HCT116 (cell line): ENCODE results near the gene RAI2. TPM values are rescaled to one million over a fixed set of nuclear protein-coding genes. Genes with fewer than 3 reads are reported as not detected.

Experiments
- ATAC-seq: fragments of 200-7000 bp; cut with Tn5 transposase; 2 replicates; pipeline ENCODE4 v1.9.1; 2020; ENCODE audit warnings: mild to moderate bottlenecking, moderate library complexity
- BruUV-seq: library from RNA; stranded (reverse); fragments of 400-500 nt; replicated peaks from 2 replicates; lab custom pipeline; 2021; lab: Mats Ljungman, UMichigan
- CTCF ChIA-PET: fragments of 300-600 bp; sonication (Branson Sonifier 250); formaldehyde crosslinking; loops from one replicate; lab custom pipeline; 2021; ENCODE audit warnings: antibody characterized with exemption; lab: Charles Lee
- POLR2A ChIA-PET: fragments of 300-600, 350-600 bp; sonication (Branson Sonifier 250); formaldehyde crosslinking; loops from one replicate; lab custom pipeline; 2021; ENCODE audit warnings: antibody characterized with exemption; lab: Charles Lee
- RAD21 ChIA-PET, 2 experiments: fragments of 300-600 bp; sonication (Branson Sonifier 250); formaldehyde crosslinking; loops; one replicate each; lab custom pipeline; 2023; ENCODE audit warnings: low total read pairs in 2 of 2; ENCODE audit not compliant: uncharacterized antibody in 2 of 2, unreplicated experiment in 2 of 2, low non-redundant PET in 1 of 2; lab: Charles Lee
- DNase-seq: peaks from one replicate; pipeline ENCODE4 v3.0.0-alpha.2; 2010; ENCODE audit warnings: low read depth, low spot score
- H2AFZ ChIP-seq: fragments of 200-600 bp; shearing (Covaris generic), sonication (generic); 2 replicates; pipeline ENCODE4 v1.6.1; 2017; ENCODE audit warnings: low read depth, mixed run types, mixed read lengths, antibody characterized with exemption, low read length; ENCODE audit not compliant: poor library complexity, severe bottlenecking
- H3K27ac ChIP-seq: 2 replicates; pipeline ENCODE4 v1.5.1; 2012; ENCODE audit warnings: low read depth, low read length
- H3K27me3 ChIP-seq: fragments of 200-600 bp; sonication (generic); 2 replicates; pipeline ENCODE4 v1.6.1; 2016; ENCODE audit warnings: mixed run types, low read length, mixed read lengths; ENCODE audit not compliant: insufficient read depth
- H3K36me3 ChIP-seq, 2 experiments: fragments of 200-500 bp in 1 of 2; fragments of 200-600 bp in 1 of 2; sonication (Bioruptor generic) in 1 of 2; sonication (generic) in 1 of 2; 2 replicates each; pipeline versions ENCODE4 v1.5.1 to v1.6.1; 2014 to 2016; ENCODE audit warnings: low read length in 2 of 2, inconsistent platforms in 1 of 2, mixed read lengths in 1 of 2, mixed run types in 1 of 2; ENCODE audit not compliant: insufficient read depth in 2 of 2, control insufficient read depth in 1 of 2
- H3K4me1 ChIP-seq, 2 experiments: fragments of 200-600 bp in 1 of 2; sonication (generic) in 1 of 2; 2 replicates each; pipeline versions ENCODE4 v1.5.1 to v1.6.1; 2012 to 2017; ENCODE audit warnings: low read length in 2 of 2, inconsistent platforms in 1 of 2, mild to moderate bottlenecking in 1 of 2, mixed read lengths in 1 of 2, mixed run types in 1 of 2, moderate library complexity in 1 of 2; ENCODE audit not compliant: insufficient read depth in 2 of 2, control insufficient read depth in 1 of 2
- H3K4me2 ChIP-seq: fragments of 200-600 bp; sonication (generic); 2 replicates; pipeline ENCODE4 v1.6.1; 2017; ENCODE audit warnings: mixed run types, low read length, mixed read lengths
- H3K4me3 ChIP-seq, 2 experiments: fragments of 200-600 bp in 1 of 2; sonication (generic) in 1 of 2; replicated peaks in 1 of 2; 2 replicates each; pipeline ENCODE4 v1.5.1; 2011 to 2016; ENCODE audit warnings: low read length in 2 of 2, control low read depth in 1 of 2, low read depth in 1 of 2, mild to moderate bottlenecking in 1 of 2, mixed read lengths in 1 of 2, mixed run types in 1 of 2
- H3K79me2 ChIP-seq: fragments of 200-600 bp; sonication (generic); 2 replicates; pipeline ENCODE4 v1.6.1; 2017; ENCODE audit warnings: mild to moderate bottlenecking, mixed run types, low read length, moderate library complexity, mixed read lengths; ENCODE audit not compliant: insufficient read depth
- H3K9ac ChIP-seq: fragments of 200-600 bp; sonication (generic); 2 replicates; pipeline ENCODE4 v1.6.1; 2016; ENCODE audit warnings: low read length, mixed read lengths
- H3K9me2 ChIP-seq: fragments of 200-600 bp; sonication (generic), shearing (Covaris generic); 2 replicates; pipeline ENCODE4 v1.6.1; 2017; ENCODE audit warnings: mixed run types, mild to moderate bottlenecking, moderate library complexity; ENCODE audit not compliant: insufficient read depth
- H3K9me3 ChIP-seq, 2 experiments: fragments of 200-500 bp in 1 of 2; fragments of 200-600 bp in 1 of 2; sonication (Bioruptor generic) in 1 of 2; sonication (generic) in 1 of 2; 2 replicates each; pipeline ENCODE4 v1.6.1; 2014 to 2017; ENCODE audit warnings: low read length in 2 of 2, mixed read lengths in 2 of 2, inconsistent platforms in 1 of 2, low read depth in 1 of 2, mild to moderate bottlenecking in 1 of 2, mixed run types in 1 of 2, moderate library complexity in 1 of 2; ENCODE audit not compliant: control insufficient read depth in 1 of 2, insufficient read depth in 1 of 2
- H4K20me1 ChIP-seq: fragments of 200-600 bp; sonication (generic), shearing (Covaris generic); 2 replicates; pipeline ENCODE4 v1.6.1; 2017; ENCODE audit warnings: mixed run types, mild to moderate bottlenecking, moderate library complexity; ENCODE audit not compliant: insufficient read depth
- CBX3 ChIP-seq: IDR thresholded peaks from 2 replicates; pipeline ENCODE4 v1.6.1; 2012; ENCODE audit warnings: low read depth
- EGR1 ChIP-seq: IDR thresholded peaks from 2 replicates; pipeline ENCODE4 v1.6.1; 2012; ENCODE audit warnings: low read depth
- ELF1 ChIP-seq: IDR thresholded peaks from 2 replicates; pipeline ENCODE4 v1.6.1; 2012; ENCODE audit warnings: low read depth, borderline replicate concordance
- EZH2 ChIP-seq: fragments of 200-600 bp; sonication (generic); IDR thresholded peaks from 2 replicates; pipeline ENCODE4 v1.6.1; 2017; ENCODE audit warnings: antibody characterized with exemption, mixed run types
- EZH2phosphoT487 ChIP-seq: fragments of 200-600 bp; IDR thresholded peaks from 2 replicates; pipeline ENCODE4 v1.6.1; 2018; ENCODE audit warnings: antibody characterized with exemption, borderline replicate concordance
- JUND ChIP-seq: IDR thresholded peaks from 2 replicates; pipeline ENCODE4 v1.6.1; 2012
- MAX ChIP-seq: IDR thresholded peaks from 2 replicates; pipeline ENCODE4 v1.6.1; 2012
- POLR2A ChIP-seq: IDR thresholded peaks from 2 replicates; pipeline ENCODE4 v1.7.0; 2011; ENCODE audit warnings: borderline replicate concordance; ENCODE audit not compliant: insufficient read depth, insufficient read length; ENCODE audit errors: extremely low read depth
- POLR2AphosphoS5 ChIP-seq: IDR thresholded peaks from 2 replicates; pipeline ENCODE4 v1.6.1; 2011; ENCODE audit warnings: mild to moderate bottlenecking, low read depth, low read length, moderate library complexity
- RAD21 ChIP-seq: IDR thresholded peaks from 2 replicates; pipeline ENCODE4 v1.6.1; 2012; ENCODE audit warnings: low read depth, mild to moderate bottlenecking
- SIN3A ChIP-seq: IDR thresholded peaks from 2 replicates; pipeline ENCODE4 v1.6.1; 2012; ENCODE audit warnings: low read depth
- SP1 ChIP-seq: IDR thresholded peaks from 2 replicates; pipeline ENCODE4 v1.6.1; 2012; ENCODE audit warnings: low read depth
- SRF ChIP-seq: IDR thresholded peaks from 2 replicates; pipeline ENCODE4 v1.6.1; 2012; ENCODE audit warnings: low read depth
- TCF7L2 ChIP-seq: IDR thresholded peaks from 2 replicates; pipeline ENCODE4 v1.7.0; 2011; ENCODE audit warnings: borderline replicate concordance, inconsistent platforms; ENCODE audit not compliant: insufficient read depth, insufficient read length; ENCODE audit errors: extremely low read depth
- YY1 ChIP-seq: IDR thresholded peaks from 2 replicates; pipeline ENCODE4 v1.6.1; 2011; ENCODE audit warnings: low read length, low read depth, moderate library complexity, mild to moderate bottlenecking; ENCODE audit not compliant: insufficient replicate concordance; ENCODE audit errors: extremely low read depth
- intact Hi-C: fragments of 100-400 bp; cut with micrococcal nuclease; formaldehyde crosslinking; loops from 2 replicates; pipeline ENCODE4 v1.10.0; 2022
- total RNA-seq: library from RNA; stranded (reverse); gene quantifications from one replicate; pipeline ENCODE4 v1.2.1, GENCODE V29; 2021; ENCODE audit not compliant: unreplicated experiment
- TF ChIP-seq, protein P1 (sequence below): IDR thresholded peaks from 2 replicates; pipeline ENCODE4 v1.6.1; 2011; ENCODE audit warnings: mild to moderate bottlenecking, low read length, moderate library complexity; ENCODE audit not compliant: insufficient replicate concordance; ENCODE audit errors: extremely low read depth
- TF ChIP-seq, protein P2 (sequence below): IDR thresholded peaks from 2 replicates; pipeline ENCODE4 v1.6.1; 2012; ENCODE audit warnings: low read depth
- TF ChIP-seq, protein P3 (sequence below): IDR thresholded peaks from 2 replicates; pipeline ENCODE4 v1.6.1; 2012

The RAI2 gene
- total RNA-seq, 1 experiment from 2014 or later, result not detected

DNA sequence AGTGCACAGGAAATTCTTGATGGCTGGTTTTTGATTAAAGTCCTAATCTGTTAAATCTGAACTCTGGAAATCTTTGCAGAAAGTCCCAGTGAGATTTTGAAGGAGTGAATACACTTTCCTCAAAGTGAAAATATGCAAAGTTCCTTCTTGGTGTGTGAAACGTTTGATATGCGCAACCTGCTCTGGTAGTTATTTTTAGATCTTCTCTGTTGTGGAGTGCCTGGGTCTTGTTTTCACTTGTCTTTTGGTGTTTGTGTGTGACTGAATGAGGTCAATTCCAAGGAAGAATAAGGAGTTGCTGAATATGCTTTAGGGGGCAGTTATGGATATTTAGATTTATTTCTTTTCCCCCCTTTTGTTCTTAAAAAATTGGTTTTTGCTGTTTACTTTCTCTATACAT is 82.1 kb downstream of the RAI2 start:
- ChIA-PET CTCF (no interaction called here), RAD21 (no interaction called here), POLR2A (no interaction called here)
- Histone ChIP-seq H3K27ac (no peak overlapping the region), H3K9ac (no peak overlapping the region), H3K4me2 (no peak overlapping the region), H3K36me3 (no peaks in the 10 kb centered on the region), H2AFZ (no peak overlapping the region), H3K4me3 (no peak overlapping the region), H3K4me1 (no peaks in the 10 kb centered on the region), H3K27me3 (peaks cover 7% of the 10 kb centered on the region; the same call in 1 of the 2 replicates), H4K20me1 (no peaks in the 10 kb centered on the region), H3K9me2 (no peaks in the 10 kb centered on the region), H3K79me2 (no peaks in the 10 kb centered on the region), H3K9me3 (no peaks in the 10 kb centered on the region)
- intact Hi-C loops, result no loop called here
- no peak for ATAC-seq
- no TSS peak for BruUV-seq
- TF ChIP-seq YY1 (no peak), TCF7L2 (no peak), EZH2 (no peak), SP1 (no peak), SRF (no peak), RAD21 (no peak), EZH2phosphoT487 (no peak), EGR1 (no peak), JUND (no peak), CBX3 (no peak), ELF1 (no peak), MAX (no peak), SIN3A (no peak), POLR2A (no peak), POLR2AphosphoS5 (no peak)
- TF ChIP-seq, protein P1, sequence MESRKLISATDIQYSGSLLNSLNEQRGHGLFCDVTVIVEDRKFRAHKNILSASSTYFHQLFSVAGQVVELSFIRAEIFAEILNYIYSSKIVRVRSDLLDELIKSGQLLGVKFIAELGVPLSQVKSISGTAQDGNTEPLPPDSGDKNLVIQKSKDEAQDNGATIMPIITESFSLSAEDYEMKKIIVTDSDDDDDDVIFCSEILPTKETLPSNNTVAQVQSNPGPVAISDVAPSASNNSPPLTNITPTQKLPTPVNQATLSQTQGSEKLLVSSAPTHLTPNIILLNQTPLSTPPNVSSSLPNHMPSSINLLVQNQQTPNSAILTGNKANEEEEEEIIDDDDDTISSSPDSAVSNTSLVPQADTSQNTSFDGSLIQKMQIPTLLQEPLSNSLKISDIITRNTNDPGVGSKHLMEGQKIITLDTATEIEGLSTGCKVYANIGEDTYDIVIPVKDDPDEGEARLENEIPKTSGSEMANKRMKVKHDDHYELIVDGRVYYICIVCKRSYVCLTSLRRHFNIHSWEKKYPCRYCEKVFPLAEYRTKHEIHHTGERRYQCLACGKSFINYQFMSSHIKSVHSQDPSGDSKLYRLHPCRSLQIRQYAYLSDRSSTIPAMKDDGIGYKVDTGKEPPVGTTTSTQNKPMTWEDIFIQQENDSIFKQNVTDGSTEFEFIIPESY, result no peak
- TF ChIP-seq, protein P2, sequence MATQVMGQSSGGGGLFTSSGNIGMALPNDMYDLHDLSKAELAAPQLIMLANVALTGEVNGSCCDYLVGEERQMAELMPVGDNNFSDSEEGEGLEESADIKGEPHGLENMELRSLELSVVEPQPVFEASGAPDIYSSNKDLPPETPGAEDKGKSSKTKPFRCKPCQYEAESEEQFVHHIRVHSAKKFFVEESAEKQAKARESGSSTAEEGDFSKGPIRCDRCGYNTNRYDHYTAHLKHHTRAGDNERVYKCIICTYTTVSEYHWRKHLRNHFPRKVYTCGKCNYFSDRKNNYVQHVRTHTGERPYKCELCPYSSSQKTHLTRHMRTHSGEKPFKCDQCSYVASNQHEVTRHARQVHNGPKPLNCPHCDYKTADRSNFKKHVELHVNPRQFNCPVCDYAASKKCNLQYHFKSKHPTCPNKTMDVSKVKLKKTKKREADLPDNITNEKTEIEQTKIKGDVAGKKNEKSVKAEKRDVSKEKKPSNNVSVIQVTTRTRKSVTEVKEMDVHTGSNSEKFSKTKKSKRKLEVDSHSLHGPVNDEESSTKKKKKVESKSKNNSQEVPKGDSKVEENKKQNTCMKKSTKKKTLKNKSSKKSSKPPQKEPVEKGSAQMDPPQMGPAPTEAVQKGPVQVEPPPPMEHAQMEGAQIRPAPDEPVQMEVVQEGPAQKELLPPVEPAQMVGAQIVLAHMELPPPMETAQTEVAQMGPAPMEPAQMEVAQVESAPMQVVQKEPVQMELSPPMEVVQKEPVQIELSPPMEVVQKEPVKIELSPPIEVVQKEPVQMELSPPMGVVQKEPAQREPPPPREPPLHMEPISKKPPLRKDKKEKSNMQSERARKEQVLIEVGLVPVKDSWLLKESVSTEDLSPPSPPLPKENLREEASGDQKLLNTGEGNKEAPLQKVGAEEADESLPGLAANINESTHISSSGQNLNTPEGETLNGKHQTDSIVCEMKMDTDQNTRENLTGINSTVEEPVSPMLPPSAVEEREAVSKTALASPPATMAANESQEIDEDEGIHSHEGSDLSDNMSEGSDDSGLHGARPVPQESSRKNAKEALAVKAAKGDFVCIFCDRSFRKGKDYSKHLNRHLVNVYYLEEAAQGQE, result no peak
- TF ChIP-seq, protein P3, sequence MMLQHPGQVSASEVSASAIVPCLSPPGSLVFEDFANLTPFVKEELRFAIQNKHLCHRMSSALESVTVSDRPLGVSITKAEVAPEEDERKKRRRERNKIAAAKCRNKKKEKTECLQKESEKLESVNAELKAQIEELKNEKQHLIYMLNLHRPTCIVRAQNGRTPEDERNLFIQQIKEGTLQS, result no peak
- no peak for DNase-seq
